Hepatocyte (in vitro differentiated cells): ENCODE data around the gene EML6. TPM values are rescaled to one million over a fixed set of nuclear protein-coding genes. Genes with fewer than 3 reads are reported as not detected.

ENCODE experiments used
- DNase-seq: peaks from one replicate; pipeline ENCODE4 v3.0.0-alpha.2; 2016; ENCODE audit warnings: low spot score
- H2AFZ ChIP-seq: fragments of 200-600 bp; sonication (generic); 2 replicates; pipeline ENCODE4 v1.6.0; 2016; ENCODE audit warnings: antibody characterized with exemption, mild to moderate bottlenecking
- H3K27ac ChIP-seq: fragments of 200-600 bp; sonication (generic); 2 replicates; pipeline ENCODE4 v1.5.1; 2016; ENCODE audit warnings: mild to moderate bottlenecking
- H3K27me3 ChIP-seq: fragments of 200-600 bp; sonication (generic); 2 replicates; pipeline ENCODE4 v1.6.1; 2016
- H3K36me3 ChIP-seq: fragments of 200-600 bp; sonication (generic); replicated peaks from 2 replicates; pipeline ENCODE4 v1.5.1; 2016; ENCODE audit warnings: low read depth; ENCODE audit not compliant: insufficient read depth
- H3K4me1 ChIP-seq: fragments of 200-600 bp; sonication (generic); 2 replicates; pipeline ENCODE4 v1.5.1; 2016; ENCODE audit warnings: mild to moderate bottlenecking, moderate library complexity; ENCODE audit not compliant: insufficient read depth
- H3K4me2 ChIP-seq: fragments of 200-600 bp; sonication (generic); 2 replicates; pipeline ENCODE4 v1.6.0; 2016
- H3K4me3 ChIP-seq: fragments of 200-600 bp; sonication (generic); 2 replicates; pipeline ENCODE4 v1.5.1; 2016; ENCODE audit warnings: mild to moderate bottlenecking
- H3K79me2 ChIP-seq: fragments of 200-600 bp; sonication (generic); 2 replicates; pipeline ENCODE4 v1.6.0; 2017; ENCODE audit warnings: mild to moderate bottlenecking
- H3K9me2 ChIP-seq: fragments of 200-600 bp; sonication (generic); replicated peaks from 2 replicates; pipeline ENCODE4 v1.6.0; 2017; ENCODE audit warnings: mild to moderate bottlenecking; ENCODE audit not compliant: insufficient read depth
- H3K9me3 ChIP-seq: fragments of 200-600 bp; sonication (generic); 2 replicates; pipeline ENCODE4 v1.5.1; 2016; ENCODE audit warnings: low read depth, mild to moderate bottlenecking
- H4K20me1 ChIP-seq: fragments of 200-600 bp; sonication (generic); 2 replicates; pipeline ENCODE4 v1.6.0; 2016; ENCODE audit warnings: mild to moderate bottlenecking; ENCODE audit not compliant: insufficient read depth, poor library complexity, severe bottlenecking
- CTCF ChIP-seq: fragments of 200-600 bp; sonication (generic); IDR thresholded peaks from 2 replicates; pipeline ENCODE4 v1.5.1; 2016; ENCODE audit warnings: antibody characterized with exemption, mild to moderate bottlenecking; ENCODE audit not compliant: poor library complexity
- EZH2phosphoT487 ChIP-seq: fragments of 200-600 bp; sonication (generic); IDR thresholded peaks from one replicate; pipeline ENCODE4 v1.6.1; 2018; ENCODE audit warnings: antibody characterized with exemption, mild to moderate bottlenecking, low read depth, moderate library complexity; ENCODE audit not compliant: unreplicated experiment, severe bottlenecking
- WGBS: methylation state at CpG from one replicate; pipeline ENCODE4 v1.1.6; 2016; ENCODE audit warnings: low lambda C conversion rate; ENCODE audit errors: missing lambda C conversion rate; 5-methylcytosine and 5-hydroxymethylcytosine counted together
- polyA plus RNA-seq: library from polyadenylated mRNA; unstranded; fragments of >200 nt; fragmentation: Nextera tagmentation; extraction: Ambion mirVana; gene quantifications from 2 replicates; pipeline ENCODE4 v1.2.1, GENCODE V29; 2016
- total RNA-seq: library from RNA; depleted of rRNA; stranded (reverse); fragments of >200 nt; gene quantifications from 2 replicates; pipeline ENCODE4 v1.2.3, GENCODE V29; 2014

Gene EML6
- total and polyA plus RNA-seq, 2 experiments from 2014 or later, result 1.9 to 4.0 TPM

- Histone ChIP-seq H3K4me1 (no peaks in the 10 kb centered on the region), H3K4me3 (no peak overlapping the region), H4K20me1 (no peaks in the 10 kb centered on the region), H3K9me3 (no peaks in the 10 kb centered on the region), H3K27me3 (no peaks in the 10 kb centered on the region), H3K79me2 (no peaks in the 10 kb centered on the region), H3K27ac (no peak overlapping the region), H3K4me2 (no peak overlapping the region), H3K36me3 (no peaks in the 10 kb centered on the region), H3K9me2 (no peaks in the 10 kb centered on the region), H2AFZ (no peak overlapping the region)
- 79% methylated on average over 2 of the region's 2 CpGs for WGBS
- DNase-seq, result no peak
- TF ChIP-seq EZH2phosphoT487, result no peak
- no peak for TF ChIP-seq CTCF
These were observed 23.8 kb upstream of the EML6 start for GRCh38 chr2:54699665-54700064.

GRCh38 chr2:54701029-54701428, 22.4 kb upstream of the EML6 start:
- no peaks in the 10 kb centered on the region for H3K9me3 ChIP-seq
- WGBS, result 90% methylated on average over 2 of the region's 2 CpGs
- H3K79me2 ChIP-seq, result no peaks in the 10 kb centered on the region
- H3K4me1 ChIP-seq, result peaks cover 4% of the 10 kb centered on the region
- no peak overlapping the region for H3K4me3 ChIP-seq
- no peak overlapping the region for H3K4me2 ChIP-seq
- H3K27me3 ChIP-seq, result no peaks in the 10 kb centered on the region
- no peaks in the 10 kb centered on the region for H4K20me1 ChIP-seq
- no peaks in the 10 kb centered on the region for H3K9me2 ChIP-seq
- no peak overlapping the region for H2AFZ ChIP-seq
- no peak for TF ChIP-seq CTCF
- H3K27ac ChIP-seq, result no peak overlapping the region
- no peak for DNase-seq
- H3K36me3 ChIP-seq, result no peaks in the 10 kb centered on the region

GRCh38 chr2:54704238-54704637, 19.2 kb upstream of the EML6 start:
- TF ChIP-seq CTCF (no peak), EZH2phosphoT487 (no peak)
- Histone ChIP-seq H3K4me3 (no peak overlapping the region), H3K4me2 (no peak overlapping the region), H3K4me1 (peaks cover 7% of the 10 kb centered on the region), H3K27ac (no peak overlapping the region), H3K9me2 (no peaks in the 10 kb centered on the region), H3K36me3 (no peaks in the 10 kb centered on the region), H2AFZ (no peak overlapping the region), H3K27me3 (no peaks in the 10 kb centered on the region), H3K79me2 (no peaks in the 10 kb centered on the region), H3K9me3 (no peaks in the 10 kb centered on the region), H4K20me1 (no peaks in the 10 kb centered on the region)
- 88% methylated on average over 1 of the region's 1 CpG for WGBS
- no peak for DNase-seq
